Neural progenitor cell (in vitro differentiated cells): Measurements from ENCODE around the gene SLC2A9. TPM values are rescaled to one million over a fixed set of nuclear protein-coding genes. Genes with fewer than 3 reads are reported as not detected.

ENCODE experiments used
- DNase-seq: peaks from one replicate; pipeline ENCODE4 v3.0.0-alpha.2; 2016; ENCODE audit warnings: low spot score
- H2AFZ ChIP-seq: fragments of 200-600 bp; sonication (generic); replicated peaks from 2 replicates; pipeline ENCODE4 v1.6.1; 2016; ENCODE audit warnings: antibody characterized with exemption
- H3F3A ChIP-seq: fragments of 200-600 bp; sonication (generic); 2 replicates; pipeline ENCODE4 v1.6.1; 2016; ENCODE audit warnings: antibody characterized with exemption, low read depth
- H3K27ac ChIP-seq: fragments of 200-600 bp; sonication (generic); 2 replicates; pipeline ENCODE4 v1.5.1; 2016; ENCODE audit warnings: mild to moderate bottlenecking
- H3K27me3 ChIP-seq: fragments of 200-600 bp; sonication (generic); 2 replicates; pipeline ENCODE4 v1.6.1; 2016; ENCODE audit warnings: mild to moderate bottlenecking, moderate library complexity
- H3K36me3 ChIP-seq: fragments of 200-600 bp; sonication (generic); 2 replicates; pipeline ENCODE4 v1.5.1; 2016
- H3K4me1 ChIP-seq: fragments of 200-600 bp; sonication (generic); 2 replicates; pipeline ENCODE4 v1.6.1; 2016; ENCODE audit warnings: mixed run types
- H3K4me2 ChIP-seq: fragments of 200-600 bp; sonication (generic); 2 replicates; pipeline ENCODE4 v1.6.1; 2016
- H3K4me3 ChIP-seq: fragments of 200-600 bp; sonication (generic); 2 replicates; pipeline ENCODE4 v1.5.1; 2016
- H3K79me2 ChIP-seq: fragments of 200-600 bp; sonication (generic); 2 replicates; pipeline ENCODE4 v1.6.1; 2016; ENCODE audit warnings: low read depth
- H3K9ac ChIP-seq: fragments of 200-600 bp; sonication (generic); 2 replicates; pipeline ENCODE4 v1.6.1; 2016
- H3K9me3 ChIP-seq: fragments of 200-600 bp; sonication (generic); 2 replicates; pipeline ENCODE4 v1.5.1; 2016; ENCODE audit warnings: low read depth
- H4K20me1 ChIP-seq: fragments of 200-600 bp; sonication (generic); 2 replicates; pipeline ENCODE4 v1.6.1; 2016; ENCODE audit warnings: low read depth
- H3K27ac Mint-ChIP-seq: 3 replicates; pipeline ENCODE4 v1.8.0; 2021; ENCODE audit warnings: mixed read lengths
- H3K27me3 Mint-ChIP-seq: 2 replicates; pipeline ENCODE4 v1.8.0; 2022; ENCODE audit warnings: low read depth, mild to moderate bottlenecking, inconsistent platforms, moderate library complexity, mixed read lengths; ENCODE audit not compliant: insufficient read depth
- H3K36me3 Mint-ChIP-seq: 3 replicates; pipeline ENCODE4 v1.8.0; 2021; ENCODE audit warnings: mixed read lengths
- H3K4me1 Mint-ChIP-seq: 3 replicates; pipeline ENCODE4 v1.8.0; 2021; ENCODE audit warnings: mixed read lengths
- H3K4me3 Mint-ChIP-seq: 3 replicates; pipeline ENCODE4 v1.8.0; 2021; ENCODE audit warnings: mild to moderate bottlenecking, moderate library complexity, mixed read lengths
- H3K9me3 Mint-ChIP-seq: 3 replicates; pipeline ENCODE4 v1.8.0; 2020; ENCODE audit warnings: mixed read lengths
- CTCF ChIP-seq: fragments of 200-600 bp; sonication (generic); IDR thresholded peaks from 2 replicates; pipeline ENCODE4 v1.5.1; 2017; ENCODE audit warnings: antibody characterized with exemption, mild to moderate bottlenecking
- EZH2 ChIP-seq: fragments of 200-600 bp; sonication (generic); IDR thresholded peaks from 2 replicates; pipeline ENCODE4 v1.6.1; 2017; ENCODE audit warnings: antibody characterized with exemption, mild to moderate bottlenecking, moderate library complexity
- EZH2phosphoT487 ChIP-seq: fragments of 200-600 bp; sonication (generic); IDR thresholded peaks from 2 replicates; pipeline ENCODE4 v1.6.1; 2017; ENCODE audit warnings: antibody characterized with exemption
- total RNA-seq: library from RNA; depleted of rRNA; stranded (reverse); fragments of >200 nt; gene quantifications from 2 replicates; pipeline ENCODE4 v1.2.3, GENCODE V29; 2015; ENCODE audit warnings: low replicate concordance

The SLC2A9 gene
- total RNA-seq, 1 donor from 2014 or later, result not detected

DNA sequence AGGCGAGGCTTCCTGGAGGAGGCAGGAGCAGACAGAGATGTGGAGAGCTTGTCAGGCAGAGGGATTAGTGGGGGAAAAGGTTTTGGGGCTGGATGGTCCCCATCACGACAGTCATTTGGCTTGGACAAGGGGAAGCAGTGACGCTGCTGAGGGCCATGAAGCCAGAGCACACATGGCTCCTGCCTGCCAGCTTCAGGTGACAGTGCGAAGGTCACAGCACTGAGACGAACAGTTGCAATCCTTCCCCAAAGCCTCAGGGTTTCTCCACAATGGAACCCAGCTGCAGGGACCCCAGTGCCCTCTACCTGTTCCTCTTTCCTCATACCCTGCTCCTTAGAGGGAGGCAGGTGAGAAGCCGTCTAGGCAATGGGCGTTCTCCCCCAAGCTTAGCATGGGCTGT, 129.6 kb downstream of the SLC2A9 start:
- Histone ChIP-seq H3K4me2 (no peak overlapping the region), H3K4me3 (no peak overlapping the region), H3K4me1 (no peaks in the 10 kb centered on the region), H3K36me3 (no peaks in the 10 kb centered on the region), H3K9me3 (no peaks in the 10 kb centered on the region), H3K27me3 (no peaks in the 10 kb centered on the region), H3F3A (no peaks in the 10 kb centered on the region), H2AFZ (no peak overlapping the region), H4K20me1 (no peaks in the 10 kb centered on the region), H3K9ac (no peak overlapping the region), H3K79me2 (no peaks in the 10 kb centered on the region), H3K27ac (no peak overlapping the region)
- Mint-ChIP-seq H3K36me3 (no peaks in the 10 kb centered on the region), H3K4me3 (no peak overlapping the region), H3K9me3 (no peaks in the 10 kb centered on the region), H3K27ac (no peak overlapping the region), H3K27me3 (peaks cover 4% of the 10 kb centered on the region), H3K4me1 (peaks cover 3% of the 10 kb centered on the region)
- TF ChIP-seq EZH2 (no peak), CTCF (no peak), EZH2phosphoT487 (no peak)
- DNase-seq, result no peak

GRCh38 chr4:9891056-9891455, 130.2 kb downstream of the SLC2A9 start:
- Histone ChIP-seq H3K4me1 (no peaks in the 10 kb centered on the region), H2AFZ (no peak overlapping the region), H3K4me3 (no peak overlapping the region), H3K4me2 (no peak overlapping the region), H3K27me3 (no peaks in the 10 kb centered on the region), H3K9me3 (no peaks in the 10 kb centered on the region), H3F3A (no peaks in the 10 kb centered on the region), H3K27ac (no peak overlapping the region), H3K9ac (no peak overlapping the region), H3K79me2 (no peaks in the 10 kb centered on the region), H4K20me1 (no peaks in the 10 kb centered on the region), H3K36me3 (no peaks in the 10 kb centered on the region)
- TF ChIP-seq CTCF, result no peak
- TF ChIP-seq EZH2, result no peak
- no peak for TF ChIP-seq EZH2phosphoT487
- H3K27ac Mint-ChIP-seq, result no peak overlapping the region
- H3K4me1 Mint-ChIP-seq, result peaks cover 3% of the 10 kb centered on the region
- peaks cover 4% of the 10 kb centered on the region for H3K27me3 Mint-ChIP-seq
- DNase-seq, result no peak
- no peak overlapping the region for H3K4me3 Mint-ChIP-seq
- no peaks in the 10 kb centered on the region for H3K9me3 Mint-ChIP-seq
- H3K36me3 Mint-ChIP-seq, result no peaks in the 10 kb centered on the region

GRCh38 chr4:9889306-9889705, 132.0 kb downstream of the SLC2A9 start:
- no peak overlapping the region for H3K4me2 ChIP-seq
- TF ChIP-seq EZH2phosphoT487, result no peak
- no peaks in the 10 kb centered on the region for H3K27me3 ChIP-seq
- H3K27ac ChIP-seq, result no peak overlapping the region
- H3K79me2 ChIP-seq, result no peaks in the 10 kb centered on the region
- no peaks in the 10 kb centered on the region for H3F3A ChIP-seq
- DNase-seq, result no peak
- H3K9ac ChIP-seq, result no peak overlapping the region
- Mint-ChIP-seq H3K4me1 (peaks cover 3% of the 10 kb centered on the region), H3K9me3 (no peaks in the 10 kb centered on the region), H3K27ac (no peak overlapping the region), H3K4me3 (no peak overlapping the region), H3K27me3 (peaks cover 5% of the 10 kb centered on the region), H3K36me3 (no peaks in the 10 kb centered on the region)
- no peaks in the 10 kb centered on the region for H3K9me3 ChIP-seq
- no peaks in the 10 kb centered on the region for H4K20me1 ChIP-seq
- H2AFZ ChIP-seq, result no peak overlapping the region
- H3K4me1 ChIP-seq, result no peaks in the 10 kb centered on the region
- H3K4me3 ChIP-seq, result no peak overlapping the region
- no peaks in the 10 kb centered on the region for H3K36me3 ChIP-seq

DNA sequence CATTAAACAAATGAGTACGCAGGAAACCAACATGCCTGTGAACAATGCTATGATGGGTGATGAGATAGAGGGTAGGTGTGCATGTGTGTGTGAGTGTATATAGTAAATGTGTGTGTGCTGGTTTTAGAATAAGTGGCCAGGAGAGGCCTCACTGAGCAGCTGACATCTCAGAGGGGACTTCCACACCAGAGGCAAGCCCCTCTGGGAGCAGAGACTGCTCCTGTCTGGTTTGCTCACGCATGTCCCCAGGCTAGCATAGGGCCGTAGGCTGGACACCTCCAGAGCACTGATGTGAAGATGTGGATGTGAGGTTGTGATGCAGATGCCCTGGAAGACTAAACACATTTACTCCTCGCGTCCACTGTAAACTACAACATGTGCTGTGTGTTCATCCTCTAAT, 135.3 kb downstream of the SLC2A9 start:
- Histone ChIP-seq H3K36me3 (no peaks in the 10 kb centered on the region), H3K79me2 (no peaks in the 10 kb centered on the region), H3K4me3 (no peak overlapping the region), H3F3A (no peaks in the 10 kb centered on the region), H3K27ac (no peak overlapping the region), H2AFZ (peak overlapping the region; percentile 34), H3K4me2 (no peak overlapping the region), H3K4me1 (no peaks in the 10 kb centered on the region), H3K27me3 (no peaks in the 10 kb centered on the region), H3K9ac (no peak overlapping the region), H4K20me1 (no peaks in the 10 kb centered on the region), H3K9me3 (no peaks in the 10 kb centered on the region)
- H3K27ac Mint-ChIP-seq, result no peak overlapping the region
- H3K4me3 Mint-ChIP-seq, result no peak overlapping the region
- no peaks in the 10 kb centered on the region for H3K9me3 Mint-ChIP-seq
- TF ChIP-seq CTCF (no peak), EZH2 (no peak), EZH2phosphoT487 (no peak)
- peaks cover 5% of the 10 kb centered on the region for H3K4me1 Mint-ChIP-seq
- no peaks in the 10 kb centered on the region for H3K36me3 Mint-ChIP-seq
- peaks cover 5% of the 10 kb centered on the region for H3K27me3 Mint-ChIP-seq
- DNase-seq, result no peak
